ENCODE data around the gene SPOP.

SPOP gene

DNA sequence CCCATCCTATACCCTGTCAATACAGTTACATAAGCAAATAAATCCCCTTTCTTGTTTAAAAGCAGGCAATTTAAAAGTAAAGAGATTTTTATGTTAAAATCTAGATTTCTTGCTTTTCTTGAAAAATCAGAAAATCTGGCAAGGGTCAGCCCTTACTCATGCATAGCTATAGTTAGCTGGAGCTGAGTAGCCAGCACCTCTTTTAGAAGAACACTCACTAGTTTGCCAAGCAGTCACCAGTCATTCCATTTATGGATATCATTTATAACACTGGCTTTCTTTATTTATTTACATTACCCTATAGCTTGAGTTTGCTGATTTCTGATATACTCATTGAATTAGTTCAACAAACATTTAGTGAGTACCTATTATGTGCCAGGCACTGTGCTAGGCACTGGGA lies 56.5 kb downstream of the SPOP start (continued):
- TF ChIP-seq, protein P1, sequence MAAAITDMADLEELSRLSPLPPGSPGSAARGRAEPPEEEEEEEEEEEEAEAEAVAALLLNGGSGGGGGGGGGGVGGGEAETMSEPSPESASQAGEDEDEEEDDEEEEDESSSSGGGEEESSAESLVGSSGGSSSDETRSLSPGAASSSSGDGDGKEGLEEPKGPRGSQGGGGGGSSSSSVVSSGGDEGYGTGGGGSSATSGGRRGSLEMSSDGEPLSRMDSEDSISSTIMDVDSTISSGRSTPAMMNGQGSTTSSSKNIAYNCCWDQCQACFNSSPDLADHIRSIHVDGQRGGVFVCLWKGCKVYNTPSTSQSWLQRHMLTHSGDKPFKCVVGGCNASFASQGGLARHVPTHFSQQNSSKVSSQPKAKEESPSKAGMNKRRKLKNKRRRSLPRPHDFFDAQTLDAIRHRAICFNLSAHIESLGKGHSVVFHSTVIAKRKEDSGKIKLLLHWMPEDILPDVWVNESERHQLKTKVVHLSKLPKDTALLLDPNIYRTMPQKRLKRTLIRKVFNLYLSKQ (tag by site-specific recombination; IDR thresholded peaks at IDR 0.05; ENCODE audit: borderline replicate concordance), result no peak
- TF ChIP-seq ZNF626 (tag by site-specific recombination; IDR thresholded peaks at IDR 0.05) (no peak), ZNF664 (tag by site-specific recombination; IDR thresholded peaks at IDR 0.05) (peak; percentile 68; the same call in 1 of the 2 replicates)

DNA sequence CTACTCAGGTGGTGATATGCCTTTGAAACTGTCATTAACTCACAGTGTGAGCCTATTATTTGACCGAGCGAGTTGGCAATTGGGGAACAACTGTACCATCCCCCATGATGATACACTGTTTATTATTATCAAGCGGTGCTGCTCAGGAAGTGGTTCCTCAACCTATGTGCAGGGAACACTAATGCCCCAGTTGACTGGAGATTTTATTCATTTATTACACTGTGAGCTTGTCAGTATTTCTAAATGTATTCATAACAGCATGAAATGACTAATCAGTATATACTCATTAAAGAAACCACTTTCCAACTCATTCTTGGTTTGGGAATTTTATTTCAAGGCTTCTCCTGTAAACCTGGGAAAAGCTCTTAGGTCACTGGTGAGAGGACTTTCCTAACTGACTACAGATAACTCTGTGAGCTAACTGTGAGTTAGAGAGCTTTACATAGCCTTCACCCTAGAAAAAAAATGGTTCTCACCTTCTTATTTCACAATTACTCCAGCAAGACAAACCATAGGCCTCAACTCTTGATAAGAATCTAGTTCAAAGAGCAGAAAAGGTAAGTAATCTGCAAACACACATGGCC lies 59.8 kb downstream of the SPOP start:
- H3K27ac ChIP-seq (ENCODE audit: extremely low read depth, low read depth, low read length), result no peak overlapping the region
- no peaks in the 10 kb centered on the region for H3K9me3 ChIP-seq (ENCODE audit: control insufficient read depth, insufficient read depth, low read depth, low read length)
- H3K4me1 ChIP-seq (ENCODE audit: control insufficient read depth, insufficient read depth, low read length), result no peaks in the 10 kb centered on the region
- no peak for TF ChIP-seq SP2 (tag by site-specific recombination; IDR thresholded peaks at IDR 0.05)
- no peak for TF ChIP-seq ZNF19 (tag by site-specific recombination; IDR thresholded peaks at IDR 0.05; ENCODE audit: low read depth)
- TF ChIP-seq SP7 (tag by site-specific recombination; IDR thresholded peaks at IDR 0.05), result no peak
- TF ChIP-seq, protein P2, sequence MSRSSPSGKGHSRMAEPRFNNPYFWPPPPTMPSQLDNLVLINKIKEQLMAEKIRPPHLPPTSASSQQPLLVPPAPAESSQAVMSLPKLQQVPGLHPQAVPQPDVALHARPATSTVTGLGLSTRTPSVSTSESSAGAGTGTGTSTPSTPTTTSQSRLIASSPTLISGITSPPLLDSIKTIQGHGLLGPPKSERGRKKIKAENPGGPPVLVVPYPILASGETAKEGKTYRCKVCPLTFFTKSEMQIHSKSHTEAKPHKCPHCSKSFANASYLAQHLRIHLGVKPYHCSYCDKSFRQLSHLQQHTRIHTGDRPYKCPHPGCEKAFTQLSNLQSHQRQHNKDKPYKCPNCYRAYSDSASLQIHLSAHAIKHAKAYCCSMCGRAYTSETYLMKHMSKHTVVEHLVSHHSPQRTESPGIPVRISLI (tag by site-specific recombination; IDR thresholded peaks at IDR 0.05), result no peak
- no peak for TF ChIP-seq ZNF48 (tag by site-specific recombination; IDR thresholded peaks at IDR 0.05)
- TF ChIP-seq ZNF341 (tag by site-specific recombination; IDR thresholded peaks at IDR 0.05; ENCODE audit: low read depth), result no peak
- no peak for TF ChIP-seq ZNF138 (tag by site-specific recombination; IDR thresholded peaks at IDR 0.05; ENCODE audit: borderline replicate concordance)
- no peak for TF ChIP-seq GLI4 (tag by site-specific recombination; IDR thresholded peaks at IDR 0.05)
- no peak for TF ChIP-seq ZNF610 (tag by site-specific recombination; IDR thresholded peaks at IDR 0.05; ENCODE audit: borderline replicate concordance)
- TF ChIP-seq ZNF544 (tag by site-specific recombination; IDR thresholded peaks at IDR 0.05), result no peak
- peaks cover 38 to 75% of the 10 kb centered on the region in 2 experiments for H3K36me3 ChIP-seq (ENCODE audit: control insufficient read depth in 2 of 2, insufficient read depth in 1 of 2, low read length in 2 of 2)
- H3K4me3 ChIP-seq (ENCODE audit: low read depth, low read length), result no peak overlapping the region
- POLR2A ChIA-PET, result no interaction called here
- CTCF ChIA-PET, result interaction anchor here (0.7 to 1.5 kb wide), 7 partner anchors 10 to 62 kb away, joined by 3 to 4 read pairs (median 3); no protein-coding TSS in a partner anchor

DNA sequence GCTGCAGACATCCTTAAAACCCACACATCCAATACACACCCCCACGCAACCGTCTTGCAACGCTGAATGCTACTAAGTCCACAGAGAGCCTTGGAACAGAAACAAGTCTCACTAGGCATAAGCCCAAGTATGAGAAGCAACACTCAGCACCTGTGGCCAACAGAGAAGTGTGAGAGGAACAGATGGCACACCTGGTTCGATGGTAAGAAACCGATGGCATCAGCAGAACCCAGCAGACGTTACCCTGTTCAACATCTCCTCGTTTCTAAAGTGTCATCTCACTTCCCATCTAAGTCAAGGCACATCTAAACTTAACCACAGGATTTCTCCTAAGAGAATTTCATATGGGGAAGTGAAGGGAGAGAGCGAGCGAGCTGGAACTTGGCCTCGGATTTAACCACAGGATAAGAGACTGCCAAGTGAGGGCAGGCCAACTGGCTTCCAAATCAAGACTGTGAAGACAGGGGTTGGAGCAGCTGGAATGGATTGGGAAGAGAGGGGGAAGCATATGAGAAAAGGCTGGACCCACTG lies 61.2 kb downstream of the SPOP start:
- TF ChIP-seq RBAK (tag by site-specific recombination; IDR thresholded peaks at IDR 0.05), result no peak
- 0 out of 2 replicates have a peak, but pooled peaks have one; percentile 9 for TF ChIP-seq ZFHX2 (tag by site-specific recombination; conservative IDR thresholded peaks at IDR 0.05)
- 0 out of 2 replicates have a peak, but pooled peaks have one; percentile 29 for TF ChIP-seq SCRT2 (tag by site-specific recombination; IDR thresholded peaks at IDR 0.05)
- Histone ChIP-seq H3K9me3 (ENCODE audit: control insufficient read depth, insufficient read depth, low read depth, low read length) (no peaks in the 10 kb centered on the region), H3K4me3 (ENCODE audit: low read depth, low read length) (no peak overlapping the region), H3K4me1 (ENCODE audit: control insufficient read depth, insufficient read depth, low read length) (no peaks in the 10 kb centered on the region), H3K36me3 (ENCODE audit: control insufficient read depth in 2 of 2, insufficient read depth in 1 of 2, low read length in 2 of 2) (peaks cover 42 to 74% of the 10 kb centered on the region in 2 experiments), H3K27ac (ENCODE audit: extremely low read depth, low read depth, low read length) (no peak overlapping the region)
- CTCF ChIA-PET, result interaction anchor here (1.2 to 1.3 kb wide), 2 partner anchors 13 to 79 kb away, joined by 3 read pairs; no protein-coding TSS in a partner anchor
- POLR2A ChIA-PET, result no interaction called here

DNA sequence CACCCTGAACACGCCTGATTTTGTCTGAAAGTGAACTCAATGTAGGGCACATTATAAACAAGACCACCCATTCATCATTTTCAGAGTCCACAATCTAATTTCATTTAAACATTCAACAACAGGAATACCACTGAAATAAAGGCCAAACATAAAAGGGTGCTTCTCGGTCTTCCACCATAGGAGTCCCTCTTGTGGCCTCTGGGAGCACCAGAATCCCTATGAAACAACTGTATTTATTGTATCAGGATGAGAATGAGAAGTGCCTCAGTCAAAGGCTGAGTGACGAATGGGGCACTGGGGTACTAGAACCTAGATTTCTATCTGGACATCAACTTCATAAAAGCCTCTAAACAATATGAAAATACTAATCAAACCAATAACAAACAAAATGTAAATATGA lies 61.8 kb downstream of the SPOP start:
- ChIA-PET CTCF (interaction anchor here (1.2 to 2.3 kb wide), 5 partner anchors 12 to 79 kb away, joined by 3 to 8 read pairs (median 7); no protein-coding TSS in a partner anchor), POLR2A (no interaction called here)
- H3K4me1 ChIP-seq (ENCODE audit: control insufficient read depth, insufficient read depth, low read length), result no peaks in the 10 kb centered on the region
- no peak overlapping the region for H3K27ac ChIP-seq (ENCODE audit: extremely low read depth, low read depth, low read length)
- H3K9me3 ChIP-seq (ENCODE audit: control insufficient read depth, insufficient read depth, low read depth, low read length), result no peaks in the 10 kb centered on the region
- H3K36me3 ChIP-seq (ENCODE audit: control insufficient read depth in 2 of 2, insufficient read depth in 1 of 2, low read length in 2 of 2), result peaks cover 36 to 74% of the 10 kb centered on the region in 2 experiments
- H3K4me3 ChIP-seq (ENCODE audit: low read depth, low read length), result no peak overlapping the region
- TF ChIP-seq ZNF416 (tag by site-specific recombination; IDR thresholded peaks at IDR 0.05) (no peak), ZNF366 (tag by site-specific recombination; conservative IDR thresholded peaks at IDR 0.05) (no peak), ZNF544 (tag by site-specific recombination; IDR thresholded peaks at IDR 0.05) (no peak), ZNF596 (tag by site-specific recombination; IDR thresholded peaks at IDR 0.05) (no peak), REPIN1 (tag by site-specific recombination; IDR thresholded peaks at IDR 0.05; ENCODE audit: low read depth) (no peak), ZNF354C (tag by site-specific recombination; IDR thresholded peaks at IDR 0.05; ENCODE audit: borderline replicate concordance, low read depth) (no peak)
- TF ChIP-seq, protein P3, sequence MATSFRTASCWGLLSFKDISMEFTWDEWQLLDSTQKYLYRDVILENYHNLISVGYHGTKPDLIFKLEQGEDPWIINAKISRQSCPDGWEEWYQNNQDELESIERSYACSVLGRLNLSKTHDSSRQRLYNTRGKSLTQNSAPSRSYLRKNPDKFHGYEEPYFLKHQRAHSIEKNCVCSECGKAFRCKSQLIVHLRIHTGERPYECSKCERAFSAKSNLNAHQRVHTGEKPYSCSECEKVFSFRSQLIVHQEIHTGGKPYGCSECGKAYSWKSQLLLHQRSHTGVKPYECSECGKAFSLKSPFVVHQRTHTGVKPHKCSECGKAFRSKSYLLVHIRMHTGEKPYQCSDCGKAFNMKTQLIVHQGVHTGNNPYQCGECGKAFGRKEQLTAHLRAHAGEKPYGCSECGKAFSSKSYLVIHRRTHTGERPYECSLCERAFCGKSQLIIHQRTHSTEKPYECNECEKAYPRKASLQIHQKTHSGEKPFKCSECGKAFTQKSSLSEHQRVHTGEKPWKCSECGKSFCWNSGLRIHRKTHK (tag by site-specific recombination; IDR thresholded peaks at IDR 0.05), result no peak
